ENCODE measurements around the gene SYNPO2. TPM values are rescaled to one million over a fixed set of nuclear protein-coding genes. Genes with fewer than 3 reads are reported as not detected.

The SYNPO2 gene
- total and polyA plus RNA-seq, 2 of the 8 experiments (the other 6 are each of a cell fraction or from before 2014, with no cell fraction given): 0.50 to 4.2 TPM

GRCh38 chr4:118983831-118984230 lies 95.2 kb downstream of the SYNPO2 start:
- Histone ChIP-seq H3K9me3 (ENCODE audit: insufficient read depth in 2 of 2, low read depth in 1 of 2, low read length in 1 of 2) (no peaks in the 10 kb centered on the region), H3K9ac (replicated peaks in 1 of 4; ENCODE audit: extremely low read depth in 1 of 4, low read depth in 3 of 4, low read length in 3 of 4) (no peak overlapping the region), H2AFZ (ENCODE audit: low read length) (no peak overlapping the region), H3K36me3 (ENCODE audit: control insufficient read depth in 2 of 4, insufficient read depth in 4 of 4, low read length in 3 of 4) (no peaks in the 10 kb centered on the region), H3K23ac (ENCODE audit: insufficient read length) (no peak overlapping the region), H2BK20ac (ENCODE audit: low read length) (no peak overlapping the region), H2AK5ac (ENCODE audit: low read depth, low read length) (no peak overlapping the region), H3K4me1 (replicated peaks in 1 of 4; ENCODE audit: control insufficient read depth in 3 of 4, insufficient read depth in 4 of 4, low read length in 3 of 4) (peaks cover 0 to 9% (median 0%) of the 10 kb centered on the region in 4 experiments; a peak in 2 of 7 replicates), H2BK15ac (ENCODE audit: low read length) (no peak overlapping the region), H3K79me2 (ENCODE audit: control insufficient read depth in 1 of 2, insufficient read depth in 2 of 2, low read length in 2 of 2) (no peaks in the 10 kb centered on the region), H3K23me2 (ENCODE audit: low read depth, low read length) (no peaks in the 10 kb centered on the region), H3K14ac (ENCODE audit: insufficient read length) (no peak overlapping the region), H4K20me1 (replicated peaks in 1 of 2; ENCODE audit: control insufficient read depth in 1 of 2, insufficient read depth in 2 of 2, low read length in 2 of 2) (no peaks in the 10 kb centered on the region), H4K5ac (ENCODE audit: insufficient read length, low read depth, low read length) (no peak overlapping the region), H3K27ac (ENCODE audit: low read depth, low read length) (no peak overlapping the region), H2BK120ac (replicated peaks; ENCODE audit: low read depth, low read length) (no peak overlapping the region), H2BK5ac (ENCODE audit: low read depth, low read length) (no peak overlapping the region), H3K4ac (replicated peaks; ENCODE audit: insufficient read length, low read depth, low read length) (no peak overlapping the region), H3K18ac (ENCODE audit: extremely low read depth, low read length) (no peak overlapping the region), H3K4me2 (ENCODE audit: insufficient read depth in 1 of 2, low read depth in 2 of 2, low read length in 2 of 2) (no peak overlapping the region), H2BK12ac (ENCODE audit: low read depth, low read length) (no peak overlapping the region), H4K8ac (ENCODE audit: extremely low read depth, insufficient read depth, low read length) (no peak overlapping the region), H3K4me3 (ENCODE audit: extremely low read depth in 1 of 4, insufficient read depth in 2 of 4, low read depth in 3 of 4, low read length in 4 of 4) (no peak overlapping the region), H3K27me3 (replicated peaks in 1 of 4; ENCODE audit: control insufficient read depth in 3 of 4, extremely low read depth in 1 of 4, insufficient read depth in 3 of 4, low read length in 3 of 4) (no peaks in the 10 kb centered on the region), H4K91ac (replicated peaks; ENCODE audit: insufficient read length, low read length) (no peak overlapping the region), H3K79me1 (ENCODE audit: low read depth, low read length) (no peaks in the 10 kb centered on the region), H3K56ac (replicated peaks; ENCODE audit: insufficient read length, low read depth, low read length) (no peak overlapping the region)
- CTCF ChIA-PET (ENCODE audit: partially characterized antibody): interaction anchor here (0.7 to 6.4 kb wide), 13 partner anchors 13 to 315 kb away, joined by 3 to 42 read pairs (median 4); a partner anchor contains a TSS
- POLR2A ChIA-PET (ENCODE audit: partially characterized antibody): no interaction called here
- FAIRE-seq (no peak), DNase-seq (ENCODE audit: low read depth in 1 of 2, low spot score in 2 of 2) (no peak)
- TF ChIP-seq KDM4A (IDR thresholded peaks at IDR 0.05; ENCODE audit: low read depth, low read length, severe bottlenecking) (no peak), PHF8 (conservative IDR thresholded peaks at IDR 0.05; ENCODE audit: low read depth, low read length) (no peak), CEBPB (IDR thresholded peaks at IDR 0.05; ENCODE audit: low read depth, low read length) (no peak), TAF7 (optimal IDR thresholded peaks at IDR 0.05; ENCODE audit: borderline replicate concordance, low read depth, low read length) (no peak), POLR2AphosphoS5 (IDR thresholded peaks at IDR 0.05; ENCODE audit: low read depth, low read length) (no peak), GTF2F1 (IDR thresholded peaks at IDR 0.05; ENCODE audit: borderline replicate concordance, low read depth, low read length) (no peak), KDM5A (IDR thresholded peaks at IDR 0.05; ENCODE audit: low read length) (no peak), TCF12 (IDR thresholded peaks at IDR 0.05; ENCODE audit: low read depth, low read length) (no peak), JUN (IDR thresholded peaks at IDR 0.05; ENCODE audit: low read depth, low read length) (no peak), BACH1 (IDR thresholded peaks at IDR 0.05; ENCODE audit: low read length) (no peak), SP4 (IDR thresholded peaks at IDR 0.05; ENCODE audit: low read length) (no peak), SIN3A (conservative IDR thresholded peaks at IDR 0.05 in 1 of 2, IDR thresholded peaks at IDR 0.05 in 1 of 2; ENCODE audit: low read depth in 1 of 2, low read length in 2 of 2) (no peak)
- 100% methylated on average over 1 of the region's 1 CpG; no CpG with 5 or more reads in 1 of the 2 experiments for WGBS, 2 experiments (ENCODE audit: extremely low coverage in 1 of 2, insufficient coverage in 1 of 2, insufficient read length in 1 of 2, insufficient replicate concordance in 2 of 2, low coverage in 1 of 2, low lambda C conversion rate in 2 of 2, missing lambda C conversion rate in 1 of 2)

Measured in H1 (cell line).